HUES6 (cell line): Measurements from ENCODE around the gene FAM149A.

Experiments
- H3K27ac ChIP-seq: 2 replicates; pipeline ENCODE4 v1.7.0; 2013; ENCODE audit warnings: low read depth, mild to moderate bottlenecking, low read length, inconsistent platforms
- H3K27me3 ChIP-seq: 2 replicates; pipeline ENCODE4 v1.6.1; 2013; ENCODE audit warnings: low read length; ENCODE audit not compliant: control insufficient read depth, insufficient read depth
- H3K36me3 ChIP-seq: 2 replicates; pipeline ENCODE4 v1.6.1; 2013; ENCODE audit warnings: low read length; ENCODE audit not compliant: control insufficient read depth, insufficient read depth
- H3K4me1 ChIP-seq: 2 replicates; pipeline ENCODE4 v1.6.1; 2013; ENCODE audit warnings: low read length; ENCODE audit not compliant: control insufficient read depth, insufficient read depth
- H3K4me3 ChIP-seq: 2 replicates; pipeline ENCODE4 v1.5.1; 2013; ENCODE audit warnings: low read depth, low read length
- H3K9ac ChIP-seq: one replicate; pipeline ENCODE4 v1.6.1; 2013; ENCODE audit warnings: mild to moderate bottlenecking, low read length
- H3K9me3 ChIP-seq: 2 replicates; pipeline ENCODE4 v1.6.1; 2013; ENCODE audit warnings: low read depth, low read length; ENCODE audit not compliant: control insufficient read depth, insufficient read depth

The FAM149A gene

GRCh38 chr4:186079694-186080093 lies 24.8 kb upstream of the FAM149A start:
- no peak overlapping the region for H3K27ac ChIP-seq
- H3K9ac ChIP-seq, result peak overlapping the region; percentile 1
- no peaks in the 10 kb centered on the region for H3K36me3 ChIP-seq
- no peaks in the 10 kb centered on the region for H3K27me3 ChIP-seq
- H3K9me3 ChIP-seq, result no peaks in the 10 kb centered on the region
- peak overlapping the region; percentile 29; the same call in 1 of the 2 replicates for H3K4me3 ChIP-seq
- peaks cover 23% of the 10 kb centered on the region for H3K4me1 ChIP-seq

GRCh38 chr4:186081202-186081807 lies 23.2 kb upstream of the FAM149A start:
- H3K4me3 ChIP-seq, result peak overlapping the region; percentile 46; the same call in 1 of the 2 replicates
- peaks cover 23% of the 10 kb centered on the region for H3K4me1 ChIP-seq
- H3K27ac ChIP-seq, result peak overlapping the region; percentile 69
- H3K9me3 ChIP-seq, result no peaks in the 10 kb centered on the region
- H3K27me3 ChIP-seq, result no peaks in the 10 kb centered on the region
- no peaks in the 10 kb centered on the region for H3K36me3 ChIP-seq
- H3K9ac ChIP-seq, result peak overlapping the region; percentile 76

- no peaks in the 10 kb centered on the region for H3K27me3 ChIP-seq
Observed at GRCh38 chr4:186082221-186082620, 22.3 kb upstream of the FAM149A start.

GRCh38 chr4:186088523-186088922 lies 16.0 kb upstream of the FAM149A start:
- Histone ChIP-seq H3K4me1 (no peaks in the 10 kb centered on the region; the same call in 1 of the 2 replicates), H3K4me3 (no peak overlapping the region), H3K27me3 (no peaks in the 10 kb centered on the region), H3K27ac (no peak overlapping the region), H3K9me3 (no peaks in the 10 kb centered on the region), H3K9ac (no peak overlapping the region), H3K36me3 (no peaks in the 10 kb centered on the region)

More at GRCh38 chr4:186082221-186082620, 22.3 kb upstream of the FAM149A start:
- no peak overlapping the region for H3K9ac ChIP-seq
- H3K27ac ChIP-seq, result no peak overlapping the region
- H3K9me3 ChIP-seq, result no peaks in the 10 kb centered on the region
- H3K36me3 ChIP-seq, result no peaks in the 10 kb centered on the region
- peaks cover 23% of the 10 kb centered on the region for H3K4me1 ChIP-seq
- no peak overlapping the region for H3K4me3 ChIP-seq

- no peaks in the 10 kb centered on the region for H3K27me3 ChIP-seq
- H3K4me1 ChIP-seq, result no peaks in the 10 kb centered on the region; the same call in 1 of the 2 replicates
- no peaks in the 10 kb centered on the region for H3K36me3 ChIP-seq
- no peak overlapping the region for H3K27ac ChIP-seq
- H3K9ac ChIP-seq, result no peak overlapping the region
- no peaks in the 10 kb centered on the region for H3K9me3 ChIP-seq
- H3K4me3 ChIP-seq, result no peak overlapping the region
Observed at GRCh38 chr4:186092296-186092695, 12.2 kb upstream of the FAM149A start.

- H3K27me3 ChIP-seq, result no peaks in the 10 kb centered on the region
- H3K36me3 ChIP-seq, result no peaks in the 10 kb centered on the region
Observed at GRCh38 chr4:186095406-186095805, 9.1 kb upstream of the FAM149A start.

GRCh38 chr4:186096681-186097165 lies 7.8 kb upstream of the FAM149A start:
- Histone ChIP-seq H3K27ac (no peak overlapping the region), H3K9me3 (no peaks in the 10 kb centered on the region), H3K27me3 (no peaks in the 10 kb centered on the region), H3K9ac (no peak overlapping the region), H3K4me3 (no peak overlapping the region), H3K4me1 (no peaks in the 10 kb centered on the region), H3K36me3 (no peaks in the 10 kb centered on the region)

More at GRCh38 chr4:186095406-186095805, 9.1 kb upstream of the FAM149A start:
- Histone ChIP-seq H3K27ac (no peak overlapping the region), H3K4me1 (no peaks in the 10 kb centered on the region), H3K9me3 (no peaks in the 10 kb centered on the region), H3K4me3 (no peak overlapping the region), H3K9ac (no peak overlapping the region)

GRCh38 chr4:186097386-186097785 lies 7.1 kb upstream of the FAM149A start:
- Histone ChIP-seq H3K36me3 (no peaks in the 10 kb centered on the region), H3K9ac (no peak overlapping the region), H3K9me3 (no peaks in the 10 kb centered on the region), H3K27ac (no peak overlapping the region), H3K27me3 (peaks cover under 1% of the 10 kb centered on the region), H3K4me1 (no peaks in the 10 kb centered on the region), H3K4me3 (no peak overlapping the region)

- Histone ChIP-seq H3K27ac (no peak overlapping the region), H3K27me3 (peaks cover 41% of the 10 kb centered on the region), H3K36me3 (no peaks in the 10 kb centered on the region), H3K4me3 (no peak overlapping the region), H3K9ac (no peak overlapping the region), H3K9me3 (no peaks in the 10 kb centered on the region), H3K4me1 (peaks cover 12% of the 10 kb centered on the region)
Observed at GRCh38 chr4:186102931-186103330, 1.6 kb upstream of the FAM149A start.

GRCh38 chr4:186104890-186105646 lies 564 bp downstream of the FAM149A start:
- H3K4me3 ChIP-seq, result peak overlapping the region; percentile 63
- peak overlapping the region; percentile 31 for H3K9ac ChIP-seq
- peaks cover 12% of the 10 kb centered on the region for H3K4me1 ChIP-seq
- H3K27ac ChIP-seq, result no peak overlapping the region
- no peaks in the 10 kb centered on the region for H3K9me3 ChIP-seq
- H3K27me3 ChIP-seq, result peaks cover 41% of the 10 kb centered on the region
- no peaks in the 10 kb centered on the region for H3K36me3 ChIP-seq

GRCh38 chr4:186105647-186106321 lies 1.3 kb downstream of the FAM149A start:
- peaks cover 41% of the 10 kb centered on the region for H3K27me3 ChIP-seq
- no peaks in the 10 kb centered on the region for H3K36me3 ChIP-seq
- peak overlapping the region; percentile 31 for H3K9ac ChIP-seq
- peaks cover 12% of the 10 kb centered on the region for H3K4me1 ChIP-seq
- H3K9me3 ChIP-seq, result no peaks in the 10 kb centered on the region
- H3K27ac ChIP-seq, result no peak overlapping the region
- H3K4me3 ChIP-seq, result peak overlapping the region; percentile 63
